Suprapubic skin (tissue), 4 donors: Measurements from ENCODE around the gene SLC1A7. TPM values are rescaled to one million over a fixed set of nuclear protein-coding genes. Genes with fewer than 3 reads are reported as not detected.

Experiments
- DNase-seq, 2 donors: peaks; one replicate each; pipeline ENCODE4 v3.0.0-alpha.2; 2019; ENCODE audit warnings: low spot score in 2 of 2
- H3K27ac ChIP-seq: fragments of 200-600 bp; sonication (generic); one replicate; pipeline ENCODE4 v1.5.1; 2019
- H3K27me3 ChIP-seq: fragments of 200-600 bp; sonication (generic); one replicate; pipeline ENCODE4 v1.5.1; 2019
- H3K36me3 ChIP-seq: fragments of 200-600 bp; sonication (generic); one replicate; pipeline ENCODE4 v1.5.1; 2019
- H3K4me1 ChIP-seq: fragments of 200-600 bp; sonication (generic); one replicate; pipeline ENCODE4 v1.5.1; 2019
- H3K4me3 ChIP-seq: fragments of 200-600 bp; sonication (generic); one replicate; pipeline ENCODE4 v1.5.1; 2019; ENCODE audit warnings: mild to moderate bottlenecking
- H3K9me3 ChIP-seq: fragments of 200-600 bp; sonication (generic); one replicate; pipeline ENCODE4 v1.5.1; 2019
- CTCF ChIP-seq, 2 donors: fragments of 200-600 bp in 1 of 2; fragments of 450-650 bp in 1 of 2; sonication (generic) in 1 of 2; IDR thresholded peaks; one replicate each; pipeline ENCODE4 v1.5.1; 2016 to 2019; ENCODE audit warnings: antibody characterized with exemption in 2 of 2, mild to moderate bottlenecking in 1 of 2, moderate library complexity in 1 of 2
- EP300 ChIP-seq: sonication (generic); formaldehyde crosslinking; IDR thresholded peaks from one replicate; pipeline ENCODE4 v1.6.1; 2017; ENCODE audit warnings: antibody characterized with exemption
- POLR2A ChIP-seq, 2 donors: fragments of 450-650 bp; IDR thresholded peaks; one replicate each; pipeline ENCODE4 v1.6.1; 2017; ENCODE audit warnings: antibody characterized with exemption in 2 of 2, mild to moderate bottlenecking in 2 of 2, moderate library complexity in 2 of 2
- POLR2AphosphoS5 ChIP-seq, 3 donors: sonication (generic); formaldehyde crosslinking; IDR thresholded peaks; one replicate each; pipeline ENCODE4 v1.6.1; 2017; ENCODE audit warnings: antibody characterized with exemption in 3 of 3
- WGBS: methylation state at CpG from one replicate; pipeline ENCODE4 v1.1.5; 2018; 5-methylcytosine and 5-hydroxymethylcytosine counted together
- total RNA-seq, 4 donors: library from RNA; depleted of rRNA; stranded (reverse); fragments of >200 nt; gene quantifications; one replicate each; pipeline ENCODE4 v1.1.0, GENCODE V29; 2016

SLC1A7 gene
- total RNA-seq, 4 donors from 2014 or later: not detected

DNA sequence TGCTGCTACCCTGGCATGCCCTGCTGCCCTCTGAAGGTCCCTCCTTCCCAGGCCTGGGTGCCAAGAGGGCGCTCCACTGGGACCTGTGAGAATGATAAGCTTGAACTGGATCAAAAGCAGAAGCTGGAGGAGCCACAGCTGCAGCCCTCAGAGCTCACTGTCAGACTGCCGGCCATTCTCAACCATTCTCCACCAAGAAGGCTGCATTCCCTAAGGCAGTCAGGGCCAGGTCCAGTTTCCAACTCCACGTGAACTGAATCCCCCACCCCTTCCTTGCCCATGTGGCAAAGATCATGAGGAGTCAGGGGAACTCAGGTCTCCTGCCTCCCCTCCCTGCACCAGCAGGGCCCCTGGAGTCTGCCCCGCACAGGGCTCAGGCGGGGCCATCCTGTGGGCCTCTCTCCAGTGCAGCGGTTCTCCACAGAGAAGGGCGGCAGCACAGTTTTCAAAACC, 19.5 kb downstream of the SLC1A7 start:
- no peak overlapping the region for H3K4me3 ChIP-seq
- peaks cover 34% of the 10 kb centered on the region for H3K4me1 ChIP-seq
- no peaks in the 10 kb centered on the region for H3K9me3 ChIP-seq
- peak overlapping the region; percentile 61 for H3K27ac ChIP-seq
- TF ChIP-seq EP300: no peak
- H3K27me3 ChIP-seq: no peaks in the 10 kb centered on the region
- no peak for DNase-seq
- WGBS: 60% methylated on average over 4 of the region's 7 CpGs
- H3K36me3 ChIP-seq: no peaks in the 10 kb centered on the region

- Histone ChIP-seq H3K27ac (peak overlapping the region; percentile 61), H3K27me3 (no peaks in the 10 kb centered on the region), H3K4me3 (no peak overlapping the region), H3K36me3 (no peaks in the 10 kb centered on the region), H3K9me3 (no peaks in the 10 kb centered on the region), H3K4me1 (peaks cover 34% of the 10 kb centered on the region)
- TF ChIP-seq EP300 (no peak), POLR2AphosphoS5 (IDR thresholded peaks at IDR 0.05) (no peak), CTCF (IDR thresholded peaks at IDR 0.05) (no peak), POLR2A (IDR thresholded peaks at IDR 0.05) (no peak)
- DNase-seq: no peak
- WGBS: 50% methylated on average over 6 of the region's 10 CpGs
These were observed 20.1 kb downstream of the SLC1A7 start for GRCh38 chr1:53122201-53122885.

GRCh38 chr1:53121319-53122172, 20.9 kb downstream of the SLC1A7 start:
- 51% methylated on average over 14 of the region's 18 CpGs for whole genome bisulfite sequencing
- Histone ChIP-seq H3K36me3 (no peaks in the 10 kb centered on the region), H3K27me3 (no peaks in the 10 kb centered on the region), H3K27ac (peak overlapping the region; percentile 61), H3K9me3 (no peaks in the 10 kb centered on the region), H3K4me3 (no peak overlapping the region), H3K4me1 (peaks cover 34% of the 10 kb centered on the region)
- peak in 1 of 2 donors; percentile 74 for DNase-seq
- TF ChIP-seq EP300: no peak

DNA sequence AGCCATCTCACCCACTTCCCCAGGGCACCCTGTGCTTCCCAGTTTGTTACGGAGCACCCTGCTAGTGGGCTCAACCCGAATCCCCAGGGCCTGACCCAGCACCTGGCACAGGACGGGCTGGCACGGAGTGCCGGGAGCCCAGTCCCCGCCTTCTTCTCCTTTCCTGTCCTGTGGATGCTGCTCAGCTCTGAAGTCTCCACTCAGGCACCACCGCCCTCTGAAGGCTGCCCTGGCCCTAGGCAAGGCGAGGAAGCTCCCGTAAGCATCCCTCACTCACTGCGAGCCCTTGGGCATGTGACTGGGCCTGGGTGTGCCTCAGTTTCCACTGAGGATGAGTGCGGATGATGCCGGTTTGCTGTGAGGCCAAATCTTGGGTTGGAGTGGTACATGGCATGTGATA, 21.8 kb downstream of the SLC1A7 start:
- H3K36me3 ChIP-seq: no peaks in the 10 kb centered on the region
- no peaks in the 10 kb centered on the region for H3K27me3 ChIP-seq
- H3K4me1 ChIP-seq: peaks cover 34% of the 10 kb centered on the region
- H3K4me3 ChIP-seq: no peak overlapping the region
- H3K9me3 ChIP-seq: no peaks in the 10 kb centered on the region
- 73% methylated on average over 10 of the region's 12 CpGs for WGBS
- TF ChIP-seq POLR2A (IDR thresholded peaks at IDR 0.05): no peak
- no peak for TF ChIP-seq EP300
- TF ChIP-seq CTCF (IDR thresholded peaks at IDR 0.05): no peak
- TF ChIP-seq POLR2AphosphoS5 (IDR thresholded peaks at IDR 0.05): no peak
- DNase-seq: no peak
- no peak overlapping the region for H3K27ac ChIP-seq

DNA sequence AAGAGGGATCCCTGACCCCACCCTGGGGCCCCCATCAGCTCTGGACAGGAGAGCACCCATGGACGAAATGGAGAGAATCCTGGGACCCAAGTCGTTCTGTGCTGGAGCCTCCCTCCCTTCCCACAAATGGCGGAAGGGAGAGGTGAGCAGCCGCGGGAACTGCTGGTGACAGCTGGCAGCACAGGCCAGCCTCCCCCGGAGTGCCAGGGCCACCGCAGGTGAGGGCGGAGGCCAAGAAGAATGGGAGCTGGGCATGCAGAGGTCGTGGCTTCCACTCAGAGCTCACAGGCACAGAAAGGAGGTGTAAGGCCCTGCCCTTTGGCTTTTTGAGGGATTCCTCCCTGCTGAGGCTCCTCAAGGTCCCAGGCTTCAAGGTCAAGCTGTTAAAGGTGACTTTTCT, 24.6 kb downstream of the SLC1A7 start:
- no peak for DNase-seq
- no peak overlapping the region for H3K4me3 ChIP-seq
- WGBS: 85% methylated on average over 9 of the region's 9 CpGs
- H3K36me3 ChIP-seq: no peaks in the 10 kb centered on the region
- no peaks in the 10 kb centered on the region for H3K9me3 ChIP-seq
- H3K27ac ChIP-seq: no peak overlapping the region
- H3K27me3 ChIP-seq: no peaks in the 10 kb centered on the region
- H3K4me1 ChIP-seq: peaks cover 13% of the 10 kb centered on the region
- TF ChIP-seq POLR2A (IDR thresholded peaks at IDR 0.05) (no peak), CTCF (IDR thresholded peaks at IDR 0.05) (no peak), EP300 (no peak), POLR2AphosphoS5 (IDR thresholded peaks at IDR 0.05) (no peak)

GRCh38 chr1:53116933-53117600, 25.4 kb downstream of the SLC1A7 start:
- no peak for TF ChIP-seq POLR2A (IDR thresholded peaks at IDR 0.05)
- WGBS: 89% methylated on average over 11 of the region's 11 CpGs

More at GRCh38 chr1:53116933-53117600, 25.4 kb downstream of the SLC1A7 start:
- H3K27me3 ChIP-seq: no peaks in the 10 kb centered on the region
- no peaks in the 10 kb centered on the region for H3K9me3 ChIP-seq
- H3K27ac ChIP-seq: no peak overlapping the region
- DNase-seq: no peak
- peaks cover 7% of the 10 kb centered on the region for H3K4me1 ChIP-seq
- H3K4me3 ChIP-seq: no peak overlapping the region
- H3K36me3 ChIP-seq: no peaks in the 10 kb centered on the region
